Cardiac muscle cell (in vitro differentiated cells and primary cell): ENCODE measurements around the gene FLRT1. TPM values are rescaled to one million over a fixed set of nuclear protein-coding genes. Genes with fewer than 3 reads are reported as not detected.

ENCODE experiments used
- DNase-seq, 2 donors: peaks; one replicate each; pipeline versions ENCODE4 v3.0.0 to v3.0.0-alpha.2; 2010 to 2017; ENCODE audit warnings: low read depth in 1 of 2, low spot score in 1 of 2
- H3K27ac ChIP-seq: fragments of 200-600 bp; sonication (generic); 2 replicates; pipeline ENCODE4 v1.5.1; 2016
- H3K27me3 ChIP-seq: fragments of 200-600 bp; sonication (generic); 2 replicates; pipeline ENCODE4 v1.6.0; 2016; ENCODE audit warnings: control low read depth
- H3K36me3 ChIP-seq: fragments of 200-600 bp; sonication (generic); 2 replicates; pipeline ENCODE4 v1.5.1; 2016; ENCODE audit warnings: control low read depth
- H3K4me1 ChIP-seq: fragments of 200-600 bp; sonication (generic); 2 replicates; pipeline ENCODE4 v1.8.1; 2017; ENCODE audit warnings: low read depth, mild to moderate bottlenecking, mixed run types
- H3K4me3 ChIP-seq: fragments of 200-600 bp; sonication (generic); 2 replicates; pipeline ENCODE4 v1.5.1; 2016; ENCODE audit warnings: mild to moderate bottlenecking
- H3K9me3 ChIP-seq: fragments of 200-600 bp; sonication (generic); 2 replicates; pipeline ENCODE4 v1.5.1; 2017; ENCODE audit warnings: low read depth, mild to moderate bottlenecking, control low read depth
- CTCF ChIP-seq: IDR thresholded peaks from 2 replicates; pipeline ENCODE4 v1.5.1; 2012; ENCODE audit warnings: low read depth, mild to moderate bottlenecking, low read length
- polyA plus RNA-seq: library from polyadenylated mRNA; unstranded; fragments of >200 nt; fragmentation: Nextera tagmentation; extraction: Ambion mirVana; gene quantifications from 2 replicates; pipeline ENCODE4 v1.2.1, GENCODE V29; 2016
- total RNA-seq: library from RNA; depleted of rRNA; stranded (reverse); fragments of >200 nt; gene quantifications from 2 replicates; pipeline ENCODE4 v1.2.3, GENCODE V29; 2016

FLRT1 gene
- total and polyA plus RNA-seq, 2 experiments from 2014 or later, result 0.69 to 2.9 TPM

- Histone ChIP-seq H3K27ac (no peak overlapping the region), H3K4me3 (no peak overlapping the region), H3K27me3 (no peaks in the 10 kb centered on the region), H3K9me3 (no peaks in the 10 kb centered on the region), H3K4me1 (peaks cover 37% of the 10 kb centered on the region), H3K36me3 (no peaks in the 10 kb centered on the region)
- no peak for DNase-seq
- no peak for TF ChIP-seq CTCF
Observed at GRCh38 chr11:64077607-64078006, 41.9 kb downstream of the FLRT1 start.

GRCh38 chr11:64078284-64078683, 42.6 kb downstream of the FLRT1 start:
- peaks cover 31% of the 10 kb centered on the region for H3K4me1 ChIP-seq
- no peak overlapping the region for H3K27ac ChIP-seq
- no peak overlapping the region for H3K4me3 ChIP-seq
- DNase-seq, result peak in 1 of 2 donors; percentile 18
- H3K36me3 ChIP-seq, result no peaks in the 10 kb centered on the region
- no peaks in the 10 kb centered on the region for H3K9me3 ChIP-seq
- TF ChIP-seq CTCF, result no peak
- no peaks in the 10 kb centered on the region for H3K27me3 ChIP-seq

- no peaks in the 10 kb centered on the region for H3K36me3 ChIP-seq
- no peaks in the 10 kb centered on the region for H3K9me3 ChIP-seq
- H3K27ac ChIP-seq, result no peak overlapping the region
- no peak for TF ChIP-seq CTCF
- H3K4me1 ChIP-seq, result peaks cover 31% of the 10 kb centered on the region
- no peak overlapping the region for H3K4me3 ChIP-seq
- no peaks in the 10 kb centered on the region for H3K27me3 ChIP-seq
- DNase-seq, result no peak
Observed at GRCh38 chr11:64078905-64079304, 43.2 kb downstream of the FLRT1 start.

- no peak for TF ChIP-seq CTCF
- Histone ChIP-seq H3K4me1 (peaks cover 30% of the 10 kb centered on the region), H3K27me3 (no peaks in the 10 kb centered on the region), H3K36me3 (no peaks in the 10 kb centered on the region), H3K27ac (no peak overlapping the region), H3K4me3 (no peak overlapping the region), H3K9me3 (no peaks in the 10 kb centered on the region)
- DNase-seq, result no peak
Observed at GRCh38 chr11:64080390-64080789, 44.7 kb downstream of the FLRT1 start.

- Histone ChIP-seq H3K27ac (no peak overlapping the region), H3K36me3 (no peaks in the 10 kb centered on the region), H3K4me1 (peaks cover 15% of the 10 kb centered on the region), H3K4me3 (no peak overlapping the region), H3K27me3 (no peaks in the 10 kb centered on the region), H3K9me3 (no peaks in the 10 kb centered on the region)
- DNase-seq, result no peak
- TF ChIP-seq CTCF, result no peak
Observed at GRCh38 chr11:64081745-64082442, 46.2 kb downstream of the FLRT1 start.
